ENCODE results near the gene TM9SF3.

TM9SF3 gene

GRCh38 chr10:96560489-96560888 lies 26.3 kb downstream of the TM9SF3 start:
- Histone ChIP-seq H3K9me2 (replicated peaks; ENCODE audit: insufficient read depth, low read length) (no peaks in the 10 kb centered on the region), H3K27ac (ENCODE audit: low read length) (no peak overlapping the region), H3F3A (ENCODE audit: insufficient read depth, low read length) (no peaks in the 10 kb centered on the region; the same call in 1 of the 2 replicates), H3K4me1 (ENCODE audit: low read length) (no peaks in the 10 kb centered on the region), H3K27me3 (replicated peaks; ENCODE audit: insufficient read depth, low read length) (no peaks in the 10 kb centered on the region), H3K4me3 (ENCODE audit: low read length) (no peak overlapping the region), H2AFZ (ENCODE audit: low read length) (no peak overlapping the region), H4K20me1 (ENCODE audit: insufficient read depth, low read length) (peaks cover 3% of the 10 kb centered on the region; the same call in 1 of the 2 replicates), H3K9ac (ENCODE audit: low read length) (no peak overlapping the region), H3K79me2 (ENCODE audit: low read length) (peaks cover 7% of the 10 kb centered on the region), H3K36me3 (replicated peaks; ENCODE audit: insufficient read depth, low read length) (no peaks in the 10 kb centered on the region; the same call in 1 of the 2 replicates), H3K9me3 (replicated peaks; ENCODE audit: insufficient read depth, low read length) (no peaks in the 10 kb centered on the region), H3K4me2 (ENCODE audit: low read depth, low read length) (no peak overlapping the region)
- TF ChIP-seq EZH2 (optimal IDR thresholded peaks at IDR 0.05; ENCODE audit: low read depth, low read length) (no peak), CTCF (IDR thresholded peaks at IDR 0.05; ENCODE audit: low read length) (no peak), EZH2phosphoT487 (IDR thresholded peaks at IDR 0.05; ENCODE audit: low read length) (no peak)
- DNase-seq = no peak

- peak; percentile 15 for DNase-seq
- Histone ChIP-seq H3K4me3 (ENCODE audit: low read length) (no peak overlapping the region), H4K20me1 (ENCODE audit: insufficient read depth, low read length) (peaks cover 4% of the 10 kb centered on the region; the same call in 1 of the 2 replicates), H3K36me3 (replicated peaks; ENCODE audit: insufficient read depth, low read length) (no peaks in the 10 kb centered on the region; the same call in 1 of the 2 replicates), H2AFZ (ENCODE audit: low read length) (no peak overlapping the region), H3K27ac (ENCODE audit: low read length) (no peak overlapping the region), H3K79me2 (ENCODE audit: low read length) (no peaks in the 10 kb centered on the region), H3K27me3 (replicated peaks; ENCODE audit: insufficient read depth, low read length) (no peaks in the 10 kb centered on the region), H3K4me2 (ENCODE audit: low read depth, low read length) (no peak overlapping the region), H3K9me2 (replicated peaks; ENCODE audit: insufficient read depth, low read length) (no peaks in the 10 kb centered on the region), H3K9me3 (replicated peaks; ENCODE audit: insufficient read depth, low read length) (no peaks in the 10 kb centered on the region), H3F3A (ENCODE audit: insufficient read depth, low read length) (no peaks in the 10 kb centered on the region; the same call in 1 of the 2 replicates), H3K4me1 (ENCODE audit: low read length) (no peaks in the 10 kb centered on the region), H3K9ac (ENCODE audit: low read length) (no peak overlapping the region)
- peak; percentile 50 for TF ChIP-seq CTCF (IDR thresholded peaks at IDR 0.05; ENCODE audit: low read length)
- TF ChIP-seq EZH2phosphoT487 (IDR thresholded peaks at IDR 0.05; ENCODE audit: low read length) = no peak
- no peak for TF ChIP-seq EZH2 (optimal IDR thresholded peaks at IDR 0.05; ENCODE audit: low read depth, low read length)
These were observed 30.8 kb downstream of the TM9SF3 start for GRCh38 chr10:96556003-96556402.

GRCh38 chr10:96555330-96555729 lies 31.5 kb downstream of the TM9SF3 start:
- Histone ChIP-seq H3K4me3 (ENCODE audit: low read length) (no peak overlapping the region), H3K27me3 (replicated peaks; ENCODE audit: insufficient read depth, low read length) (no peaks in the 10 kb centered on the region), H4K20me1 (ENCODE audit: insufficient read depth, low read length) (peaks cover 4% of the 10 kb centered on the region; the same call in 1 of the 2 replicates), H3K79me2 (ENCODE audit: low read length) (no peaks in the 10 kb centered on the region), H3K4me1 (ENCODE audit: low read length) (no peaks in the 10 kb centered on the region), H3K27ac (ENCODE audit: low read length) (no peak overlapping the region), H3K9me2 (replicated peaks; ENCODE audit: insufficient read depth, low read length) (no peaks in the 10 kb centered on the region), H3K36me3 (replicated peaks; ENCODE audit: insufficient read depth, low read length) (no peaks in the 10 kb centered on the region; the same call in 1 of the 2 replicates), H3K9ac (ENCODE audit: low read length) (no peak overlapping the region), H3K9me3 (replicated peaks; ENCODE audit: insufficient read depth, low read length) (no peaks in the 10 kb centered on the region), H2AFZ (ENCODE audit: low read length) (no peak overlapping the region), H3K4me2 (ENCODE audit: low read depth, low read length) (no peak overlapping the region), H3F3A (ENCODE audit: insufficient read depth, low read length) (no peaks in the 10 kb centered on the region; the same call in 1 of the 2 replicates)
- no peak for DNase-seq
- TF ChIP-seq EZH2 (optimal IDR thresholded peaks at IDR 0.05; ENCODE audit: low read depth, low read length) = no peak
- TF ChIP-seq EZH2phosphoT487 (IDR thresholded peaks at IDR 0.05; ENCODE audit: low read length) = no peak
- no peak for TF ChIP-seq CTCF (IDR thresholded peaks at IDR 0.05; ENCODE audit: low read length)

All from MM.1S (cell line).